Left lung (tissue), 10 donors: ENCODE measurements around the gene LRRC75A. TPM values are rescaled to one million over a fixed set of nuclear protein-coding genes. Genes with fewer than 3 reads are reported as not detected.

Experiments used
- ATAC-seq: fragments of 200-7000 bp; cut with Tn5 transposase; one replicate; pipeline ENCODE4 v1.9.1; 2020; ENCODE audit warnings: moderate library complexity
- DNase-seq, 4 donors: peaks; one replicate each; pipeline ENCODE4 v3.0.0-alpha.2; 2013 to 2020
- H3K27ac ChIP-seq, 2 donors: fragments of 200-600 bp; sonication (generic) in 1 of 2; one replicate each; pipeline versions ENCODE4 v1.5.0 to v1.8.0; 2020 to 2021
- H3K27me3 ChIP-seq, 2 donors: fragments of 200-600 bp; sonication (generic) in 1 of 2; one replicate each; pipeline versions ENCODE4 v1.5.0 to v1.8.0; 2020 to 2021
- H3K36me3 ChIP-seq, 2 donors: fragments of 200-600 bp; sonication (generic) in 1 of 2; one replicate each; pipeline versions ENCODE4 v1.5.0 to v1.8.0; 2020 to 2021
- H3K4me1 ChIP-seq, 2 donors: fragments of 200-600 bp; one replicate each; pipeline ENCODE4 v1.8.0; 2021
- H3K4me3 ChIP-seq, 2 donors: fragments of 200-600 bp; sonication (generic) in 1 of 2; one replicate each; pipeline versions ENCODE4 v1.5.0 to v1.8.0; 2020 to 2021; ENCODE audit warnings: mild to moderate bottlenecking in 1 of 2
- H3K9me3 ChIP-seq, 2 donors: fragments of 200-600 bp; sonication (generic) in 1 of 2; one replicate each; pipeline versions ENCODE4 v1.5.0 to v1.8.0; 2020 to 2021
- intact Hi-C, 2 donors: fragments of 100-400 bp; cut with DNase I; formaldehyde crosslinking; loops; one replicate each; pipeline versions ENCODE4 v1.11.2 to v1.14.2; 2022
- polyA plus RNA-seq, 6 donors: library from polyadenylated mRNA; unstranded; fragments of 120-200 nt; gene quantifications; one replicate each; pipeline ENCODE4 v1.2.1, GENCODE V29; 2013; ENCODE audit not compliant: insufficient read length in 6 of 6
- total RNA-seq, 2 donors: library from RNA; stranded (reverse); fragmentation: NEBNext Ultra II Directional; extraction: Animal tissue kit (Norgen Biotek cat#: 25700); gene quantifications; one replicate each; pipeline ENCODE4 v1.2.1, GENCODE V29; 2021
- TF ChIP-seq, protein P1 (sequence below), 2 donors: fragments of 200-600 bp; sonication (generic) in 1 of 2; IDR thresholded peaks; one replicate each; pipeline versions ENCODE4 v1.5.0 to v1.8.0; 2021; ENCODE audit warnings: antibody characterized with exemption in 2 of 2
- donor health status: DM: no; HTN: yes; CAD: no.
- donor health status: DM: no; HTN: no; CAD: no.

LRRC75A gene
- total and polyA plus RNA-seq, 8 donors = 2.9 to 7.1 (median 5.7) TPM

- ATAC-seq = no peak
- intact Hi-C loops = no loop called here
- Histone ChIP-seq H3K27ac (no peak overlapping the region), H3K9me3 (no peaks in the 10 kb centered on the region), H3K36me3 (no peaks in the 10 kb centered on the region), H3K4me1 (peaks cover 5 to 10% of the 10 kb centered on the region in 2 donors), H3K27me3 (no peaks in the 10 kb centered on the region), H3K4me3 (no peak overlapping the region)
- TF ChIP-seq, protein P1, sequence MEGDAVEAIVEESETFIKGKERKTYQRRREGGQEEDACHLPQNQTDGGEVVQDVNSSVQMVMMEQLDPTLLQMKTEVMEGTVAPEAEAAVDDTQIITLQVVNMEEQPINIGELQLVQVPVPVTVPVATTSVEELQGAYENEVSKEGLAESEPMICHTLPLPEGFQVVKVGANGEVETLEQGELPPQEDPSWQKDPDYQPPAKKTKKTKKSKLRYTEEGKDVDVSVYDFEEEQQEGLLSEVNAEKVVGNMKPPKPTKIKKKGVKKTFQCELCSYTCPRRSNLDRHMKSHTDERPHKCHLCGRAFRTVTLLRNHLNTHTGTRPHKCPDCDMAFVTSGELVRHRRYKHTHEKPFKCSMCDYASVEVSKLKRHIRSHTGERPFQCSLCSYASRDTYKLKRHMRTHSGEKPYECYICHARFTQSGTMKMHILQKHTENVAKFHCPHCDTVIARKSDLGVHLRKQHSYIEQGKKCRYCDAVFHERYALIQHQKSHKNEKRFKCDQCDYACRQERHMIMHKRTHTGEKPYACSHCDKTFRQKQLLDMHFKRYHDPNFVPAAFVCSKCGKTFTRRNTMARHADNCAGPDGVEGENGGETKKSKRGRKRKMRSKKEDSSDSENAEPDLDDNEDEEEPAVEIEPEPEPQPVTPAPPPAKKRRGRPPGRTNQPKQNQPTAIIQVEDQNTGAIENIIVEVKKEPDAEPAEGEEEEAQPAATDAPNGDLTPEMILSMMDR (IDR thresholded peaks at IDR 0.05) = no peak
- no peak for DNase-seq
These were observed 7.4 kb downstream of the LRRC75A start for GRCh38 chr17:16484445-16485175.

- H3K36me3 ChIP-seq = no peaks in the 10 kb centered on the region
- no peak overlapping the region for H3K4me3 ChIP-seq
- TF ChIP-seq, protein P1 (IDR thresholded peaks at IDR 0.05) = no peak
- no peak for DNase-seq
- H3K27me3 ChIP-seq = no peaks in the 10 kb centered on the region
- intact Hi-C loops = no loop called here
- no peak for ATAC-seq
- H3K4me1 ChIP-seq = peaks cover 5 to 10% of the 10 kb centered on the region in 2 donors
- H3K27ac ChIP-seq = no peak overlapping the region
- H3K9me3 ChIP-seq = no peaks in the 10 kb centered on the region
These were observed 8.9 kb downstream of the LRRC75A start for GRCh38 chr17:16483021-16483645.

- Histone ChIP-seq H3K27me3 (no peaks in the 10 kb centered on the region), H3K36me3 (no peaks in the 10 kb centered on the region), H3K4me3 (no peak overlapping the region), H3K27ac (no peak overlapping the region), H3K9me3 (no peaks in the 10 kb centered on the region), H3K4me1 (peaks cover 5 to 10% of the 10 kb centered on the region in 2 donors)
- TF ChIP-seq, protein P1 (IDR thresholded peaks at IDR 0.05) = no peak
- no peak for ATAC-seq
- no peak for DNase-seq
- intact Hi-C loops = no loop called here
These were observed 9.7 kb downstream of the LRRC75A start for GRCh38 chr17:16482253-16482652.

GRCh38 chr17:16480995-16481394, 11.0 kb downstream of the LRRC75A start:
- Histone ChIP-seq H3K4me1 (peaks cover 0 to 4% of the 10 kb centered on the region in 2 donors), H3K4me3 (no peak overlapping the region), H3K9me3 (no peaks in the 10 kb centered on the region), H3K27ac (no peak overlapping the region), H3K36me3 (no peaks in the 10 kb centered on the region), H3K27me3 (no peaks in the 10 kb centered on the region)
- no peak for ATAC-seq
- no peak for DNase-seq
- intact Hi-C loops = no loop called here
- TF ChIP-seq, protein P1 (IDR thresholded peaks at IDR 0.05) = no peak

GRCh38 chr17:16479264-16479663, 12.7 kb downstream of the LRRC75A start:
- DNase-seq = no peak
- no peaks in the 10 kb centered on the region for H3K27me3 ChIP-seq
- H3K4me1 ChIP-seq = no peaks in the 10 kb centered on the region
- H3K36me3 ChIP-seq = no peaks in the 10 kb centered on the region
- H3K4me3 ChIP-seq = no peak overlapping the region
- TF ChIP-seq, protein P1 (IDR thresholded peaks at IDR 0.05) = no peak
- no peak for ATAC-seq
- H3K9me3 ChIP-seq = no peaks in the 10 kb centered on the region
- intact Hi-C loops = no loop called here
- H3K27ac ChIP-seq = no peak overlapping the region
